Panc1 (cell line): ENCODE measurements around the gene C3orf33. TPM values are rescaled to one million over a fixed set of nuclear protein-coding genes. Genes with fewer than 3 reads are reported as not detected.

Experiments used
- ATAC-seq: fragments of 200-7000 bp; cut with Tn5 transposase; 2 replicates; pipeline ENCODE4 v1.9.1; 2020; ENCODE audit warnings: mild to moderate bottlenecking, moderate library complexity
- BruUV-seq: library from RNA; stranded (reverse); fragments of 400-500 nt; replicated peaks from 2 replicates; lab custom pipeline; 2021; lab: Mats Ljungman, UMichigan
- CTCF ChIA-PET: fragments of 300-600 bp; sonication (Branson Sonifier 250); formaldehyde crosslinking; loops from one replicate; lab custom pipeline; 2022; ENCODE audit warnings: antibody characterized with exemption; lab: Charles Lee
- POLR2A ChIA-PET: fragments of 300-600 bp; sonication (Branson Sonifier 250); formaldehyde crosslinking; loops from one replicate; lab custom pipeline; 2022; ENCODE audit warnings: antibody characterized with exemption; lab: Charles Lee
- DNase-seq: peaks from one replicate; pipeline ENCODE4 v3.0.0-alpha.2; 2010; ENCODE audit warnings: low read depth, low spot score
- H3K27ac ChIP-seq: 2 replicates; pipeline ENCODE4 v1.5.1; 2011; ENCODE audit warnings: mild to moderate bottlenecking, low read length, inconsistent platforms
- H3K27me3 ChIP-seq: fragments of 200-500 bp; sonication (Bioruptor generic); 2 replicates; pipeline ENCODE4 v1.6.0; 2014; ENCODE audit warnings: low read length, inconsistent platforms; ENCODE audit not compliant: control insufficient read depth, insufficient read depth
- H3K36me3 ChIP-seq: fragments of 200-500 bp; sonication (Bioruptor generic); 2 replicates; pipeline ENCODE4 v1.5.1; 2014; ENCODE audit warnings: inconsistent platforms, mild to moderate bottlenecking, low read length, moderate library complexity; ENCODE audit not compliant: control insufficient read depth, insufficient read depth
- H3K4me1 ChIP-seq: 2 replicates; pipeline ENCODE4 v1.5.1; 2011; ENCODE audit warnings: inconsistent platforms, mild to moderate bottlenecking, low read length, moderate library complexity; ENCODE audit not compliant: control insufficient read depth, insufficient read depth
- H3K4me3 ChIP-seq, 2 experiments: 2 replicates each; pipeline ENCODE4 v1.5.1; 2011 to 2012; ENCODE audit warnings: low read depth in 2 of 2, low read length in 2 of 2, mild to moderate bottlenecking in 2 of 2, inconsistent platforms in 1 of 2, moderate library complexity in 1 of 2
- H3K9me3 ChIP-seq: fragments of 200-500 bp; sonication (Bioruptor generic); 2 replicates; pipeline ENCODE4 v1.5.1; 2014; ENCODE audit warnings: low read depth, mild to moderate bottlenecking, inconsistent platforms, low read length, moderate library complexity; ENCODE audit not compliant: control insufficient read depth, insufficient read depth
- CTCF ChIP-seq: fragments of 450-650 bp; IDR thresholded peaks from 2 replicates; pipeline ENCODE4 v1.5.1; 2017; ENCODE audit warnings: mild to moderate bottlenecking
- POLR2AphosphoS5 ChIP-seq: IDR thresholded peaks from 2 replicates; pipeline ENCODE4 v1.6.1; 2012; ENCODE audit warnings: mild to moderate bottlenecking, low read depth, low read length, moderate library complexity
- REST ChIP-seq, 2 experiments: IDR thresholded peaks; 2 replicates each; pipeline ENCODE4 v1.6.1; 2011 to 2012; ENCODE audit warnings: low read depth in 2 of 2, control low read depth in 1 of 2, low read length in 1 of 2, mild to moderate bottlenecking in 1 of 2, moderate library complexity in 1 of 2; ENCODE audit not compliant: insufficient read depth in 1 of 2
- SIN3A ChIP-seq: IDR thresholded peaks from 2 replicates; pipeline ENCODE4 v1.6.1; 2012; ENCODE audit warnings: low read depth, mild to moderate bottlenecking, low read length, moderate library complexity, borderline replicate concordance; ENCODE audit not compliant: insufficient read depth
- TCF7L2 ChIP-seq: IDR thresholded peaks from 2 replicates; pipeline ENCODE4 v1.6.1; 2011; ENCODE audit warnings: mild to moderate bottlenecking, low read depth, low read length, inconsistent platforms
- in situ Hi-C: cut with HindIII; loops from 2 replicates; pipeline ENCODE4 v1.10.0; 2016; ENCODE audit warnings: low sequenced_read_pairs, low pct_unique_long_range_greater_than_20kb
- intact Hi-C: fragments of 100-400 bp; cut with micrococcal nuclease; formaldehyde crosslinking; loops from one replicate; pipeline ENCODE4 v1.10.0; 2022; ENCODE audit not compliant: unreplicated experiment
- total RNA-seq: library from RNA; stranded (reverse); gene quantifications from one replicate; pipeline ENCODE4 v1.2.1, GENCODE V29; 2021; ENCODE audit not compliant: unreplicated experiment

C3orf33 gene
- total RNA-seq, 1 experiment from 2014 or later = 3.2 TPM

- no peaks in the 10 kb centered on the region for H3K9me3 ChIP-seq
- H3K36me3 ChIP-seq = peaks cover 3% of the 10 kb centered on the region; the same call in 1 of the 2 replicates
- TF ChIP-seq POLR2AphosphoS5 (no peak), TCF7L2 (no peak), SIN3A (no peak), REST (IDR thresholded peaks at IDR 0.05; ENCODE audit: insufficient read depth in 1 of 2, low read depth in 2 of 2, low read length in 1 of 2) (no peak), CTCF (no peak)
- in situ Hi-C loops (no loop called here), intact Hi-C loops (no loop called here)
- no TSS peak for BruUV-seq
- POLR2A ChIA-PET = no interaction called here
- DNase-seq (no peak), ATAC-seq (peak; percentile 75)
- no peak within 1 kb of the TSS for H3K27ac ChIP-seq
- peak within 1 kb of the TSS; percentile 52 to 65 for H3K4me3 ChIP-seq
- 0 out of 2 replicates have a peak, but pooled peaks cover 8% of the 10 kb centered on the region for H3K4me1 ChIP-seq
- H3K27me3 ChIP-seq = peaks cover 48% of the 10 kb centered on the region
- CTCF ChIA-PET = no interaction called here
Measured at GRCh38 chr3:155744626-155745324, 61.3 kb downstream of the C3orf33 start, which contains the start of gene PLCH1. Gene PLCH1 (minus strand): TSS chr3:155745071. CDS start chr3:155704224, 40,847 bp downstream.

GRCh38 chr3:155744010-155744625 lies 62.0 kb downstream of the C3orf33 start:
- no TSS peak for BruUV-seq
- TF ChIP-seq TCF7L2 (no peak), POLR2AphosphoS5 (no peak), REST (IDR thresholded peaks at IDR 0.05; ENCODE audit: insufficient read depth in 1 of 2, low read depth in 2 of 2, low read length in 1 of 2) (no peak), SIN3A (no peak), CTCF (no peak)
- in situ Hi-C loops = no loop called here
- H3K27ac ChIP-seq = no peak overlapping the region
- peaks cover 3% of the 10 kb centered on the region; the same call in 1 of the 2 replicates for H3K36me3 ChIP-seq
- ChIA-PET CTCF (no interaction called here), POLR2A (no interaction called here)
- DNase-seq = no peak
- peaks cover 11% of the 10 kb centered on the region; the same call in 1 of the 2 replicates for H3K4me1 ChIP-seq
- H3K27me3 ChIP-seq = peaks cover 54% of the 10 kb centered on the region
- ATAC-seq = peak; percentile 74
- no peaks in the 10 kb centered on the region for H3K9me3 ChIP-seq
- H3K4me3 ChIP-seq = peak overlapping the region; percentile 52 to 65
- intact Hi-C loops = no loop called here
